ENCODE results near the gene PPP1R14C. TPM values are rescaled to one million over a fixed set of nuclear protein-coding genes. Genes with fewer than 3 reads are reported as not detected.

PPP1R14C gene
- total RNA-seq, 3 donors from 2014 or later = 11.1 to 33.5 (median 25.2) TPM

- TF ChIP-seq, protein P1, sequence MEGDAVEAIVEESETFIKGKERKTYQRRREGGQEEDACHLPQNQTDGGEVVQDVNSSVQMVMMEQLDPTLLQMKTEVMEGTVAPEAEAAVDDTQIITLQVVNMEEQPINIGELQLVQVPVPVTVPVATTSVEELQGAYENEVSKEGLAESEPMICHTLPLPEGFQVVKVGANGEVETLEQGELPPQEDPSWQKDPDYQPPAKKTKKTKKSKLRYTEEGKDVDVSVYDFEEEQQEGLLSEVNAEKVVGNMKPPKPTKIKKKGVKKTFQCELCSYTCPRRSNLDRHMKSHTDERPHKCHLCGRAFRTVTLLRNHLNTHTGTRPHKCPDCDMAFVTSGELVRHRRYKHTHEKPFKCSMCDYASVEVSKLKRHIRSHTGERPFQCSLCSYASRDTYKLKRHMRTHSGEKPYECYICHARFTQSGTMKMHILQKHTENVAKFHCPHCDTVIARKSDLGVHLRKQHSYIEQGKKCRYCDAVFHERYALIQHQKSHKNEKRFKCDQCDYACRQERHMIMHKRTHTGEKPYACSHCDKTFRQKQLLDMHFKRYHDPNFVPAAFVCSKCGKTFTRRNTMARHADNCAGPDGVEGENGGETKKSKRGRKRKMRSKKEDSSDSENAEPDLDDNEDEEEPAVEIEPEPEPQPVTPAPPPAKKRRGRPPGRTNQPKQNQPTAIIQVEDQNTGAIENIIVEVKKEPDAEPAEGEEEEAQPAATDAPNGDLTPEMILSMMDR (IDR thresholded peaks at IDR 0.05) = no peak
- DNase-seq = peak in 2 of 3 donors; percentile 59 to 68
- no peaks in the 10 kb centered on the region for H3K36me3 ChIP-seq (ENCODE audit: low read depth)
- H3K4me3 ChIP-seq = no peak overlapping the region
- no peaks in the 10 kb centered on the region for H3K9me3 ChIP-seq
- intact Hi-C loops (cut with DNase I, micrococcal nuclease) = no loop called here
- peaks cover 8% of the 10 kb centered on the region for H3K4me1 ChIP-seq (ENCODE audit: low read depth)
- ATAC-seq = peak; percentile 85
These were observed 8.2 kb downstream of the PPP1R14C start for GRCh38 chr6:150150821-150151646.

- intact Hi-C loops (cut with DNase I, micrococcal nuclease) = no loop called here
- H3K4me1 ChIP-seq (ENCODE audit: low read depth) = peaks cover 8% of the 10 kb centered on the region
- ATAC-seq (peak; percentile 74), DNase-seq (no peak)
- H3K4me3 ChIP-seq = no peak overlapping the region
- TF ChIP-seq, protein P1 (IDR thresholded peaks at IDR 0.05) = no peak
- H3K36me3 ChIP-seq (ENCODE audit: low read depth) = no peaks in the 10 kb centered on the region
- no peaks in the 10 kb centered on the region for H3K9me3 ChIP-seq
These were observed 10.3 kb downstream of the PPP1R14C start for GRCh38 chr6:150152891-150153876.

GRCh38 chr6:150153905-150154492 lies 11.2 kb downstream of the PPP1R14C start:
- intact Hi-C loops (cut with DNase I, micrococcal nuclease) = no loop called here
- no peaks in the 10 kb centered on the region for H3K36me3 ChIP-seq (ENCODE audit: low read depth)
- no peaks in the 10 kb centered on the region for H3K9me3 ChIP-seq
- H3K4me1 ChIP-seq (ENCODE audit: low read depth) = peaks cover 8% of the 10 kb centered on the region
- TF ChIP-seq, protein P1 (IDR thresholded peaks at IDR 0.05) = no peak
- no peak overlapping the region for H3K4me3 ChIP-seq
- ATAC-seq (peak; percentile 69), DNase-seq (no peak)

DNA sequence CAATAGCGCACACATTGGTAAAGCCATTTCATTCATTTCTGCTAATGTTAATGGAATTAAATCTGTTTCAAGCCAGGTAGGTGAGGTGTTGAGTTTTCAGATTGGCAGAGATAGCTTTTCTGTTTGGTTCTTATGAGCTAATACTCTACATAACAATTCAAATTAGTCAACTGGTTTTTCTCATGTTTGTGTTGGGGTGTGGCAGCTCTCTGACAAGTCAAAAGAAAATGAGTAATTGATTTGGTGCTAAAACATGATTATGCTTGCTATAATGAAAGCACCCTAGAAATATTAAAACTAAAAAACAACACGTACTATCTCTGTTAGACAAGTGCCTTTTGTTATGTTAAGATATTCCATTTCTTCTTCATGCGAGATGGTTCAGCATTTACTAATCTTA lies 13.6 kb downstream of the PPP1R14C start:
- ATAC-seq (no peak), DNase-seq (no peak)
- Histone ChIP-seq H3K9me3 (no peaks in the 10 kb centered on the region), H3K4me1 (ENCODE audit: low read depth) (peaks cover 8% of the 10 kb centered on the region), H3K4me3 (no peak overlapping the region), H3K36me3 (ENCODE audit: low read depth) (no peaks in the 10 kb centered on the region)
- TF ChIP-seq, protein P1 (IDR thresholded peaks at IDR 0.05) = no peak
- intact Hi-C loops (cut with DNase I, micrococcal nuclease) = no loop called here

- TF ChIP-seq, protein P1 (IDR thresholded peaks at IDR 0.05) = no peak
- intact Hi-C loops (cut with DNase I, micrococcal nuclease) = no loop called here
These were observed 14.2 kb downstream of the PPP1R14C start for GRCh38 chr6:150157081-150157480.

More at GRCh38 chr6:150157081-150157480, 14.2 kb downstream of the PPP1R14C start:
- ATAC-seq (no peak), DNase-seq (no peak)
- Histone ChIP-seq H3K36me3 (ENCODE audit: low read depth) (no peaks in the 10 kb centered on the region), H3K4me3 (no peak overlapping the region), H3K4me1 (ENCODE audit: low read depth) (peaks cover 8% of the 10 kb centered on the region), H3K9me3 (no peaks in the 10 kb centered on the region)
